Measurements from ENCODE around the gene MAPT. TPM values are rescaled to one million over a fixed set of nuclear protein-coding genes. Genes with fewer than 3 reads are reported as not detected.

The MAPT gene
- polyA plus RNA-seq, 3 donors, result 0.04 TPM; not detected in 2

DNA sequence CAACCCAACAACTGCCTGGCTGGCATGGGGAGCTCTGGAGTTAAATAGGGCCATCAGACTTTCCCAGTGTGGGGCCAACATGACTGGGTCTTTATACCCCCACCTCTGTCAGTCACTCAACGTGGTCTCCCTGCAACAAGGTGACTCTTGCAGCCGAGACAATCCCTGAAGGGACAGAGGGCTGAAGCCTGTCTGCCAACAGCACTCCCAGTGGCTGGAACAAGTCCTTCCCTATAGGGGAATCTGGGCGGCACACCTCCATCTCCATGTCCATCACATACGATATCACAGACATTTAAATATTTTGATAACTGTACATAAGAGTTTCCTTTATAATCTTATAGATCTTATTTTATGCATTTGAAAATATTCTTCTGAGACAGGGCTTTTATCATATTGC lies 4.8 kb upstream of the MAPT start:
- no peaks in the 10 kb centered on the region for H3K79me2 ChIP-seq (ENCODE audit: insufficient read depth, low read length)
- H3K9me3 ChIP-seq (replicated peaks in 1 of 2; ENCODE audit: control insufficient read depth in 1 of 2, insufficient read depth in 1 of 2, low read length in 2 of 2), result no peaks in the 10 kb centered on the region
- peaks cover 20 to 41% (median 28%) of the 10 kb centered on the region in 3 donors for H3K27me3 Mint-ChIP-seq (ENCODE audit: low read depth in 3 of 3)
- H3K4me1 ChIP-seq (ENCODE audit: control insufficient read depth in 1 of 2, insufficient read depth in 2 of 2, low read length in 2 of 2), result peaks cover 7 to 10% of the 10 kb centered on the region in 2 donors
- H3K9me3 Mint-ChIP-seq, result peaks cover 2 to 10% (median 6%) of the 10 kb centered on the region in 7 donors
- no peak overlapping the region for H3K4me3 Mint-ChIP-seq
- TF ChIP-seq, protein P1, sequence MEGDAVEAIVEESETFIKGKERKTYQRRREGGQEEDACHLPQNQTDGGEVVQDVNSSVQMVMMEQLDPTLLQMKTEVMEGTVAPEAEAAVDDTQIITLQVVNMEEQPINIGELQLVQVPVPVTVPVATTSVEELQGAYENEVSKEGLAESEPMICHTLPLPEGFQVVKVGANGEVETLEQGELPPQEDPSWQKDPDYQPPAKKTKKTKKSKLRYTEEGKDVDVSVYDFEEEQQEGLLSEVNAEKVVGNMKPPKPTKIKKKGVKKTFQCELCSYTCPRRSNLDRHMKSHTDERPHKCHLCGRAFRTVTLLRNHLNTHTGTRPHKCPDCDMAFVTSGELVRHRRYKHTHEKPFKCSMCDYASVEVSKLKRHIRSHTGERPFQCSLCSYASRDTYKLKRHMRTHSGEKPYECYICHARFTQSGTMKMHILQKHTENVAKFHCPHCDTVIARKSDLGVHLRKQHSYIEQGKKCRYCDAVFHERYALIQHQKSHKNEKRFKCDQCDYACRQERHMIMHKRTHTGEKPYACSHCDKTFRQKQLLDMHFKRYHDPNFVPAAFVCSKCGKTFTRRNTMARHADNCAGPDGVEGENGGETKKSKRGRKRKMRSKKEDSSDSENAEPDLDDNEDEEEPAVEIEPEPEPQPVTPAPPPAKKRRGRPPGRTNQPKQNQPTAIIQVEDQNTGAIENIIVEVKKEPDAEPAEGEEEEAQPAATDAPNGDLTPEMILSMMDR (IDR thresholded peaks at IDR 0.05), result no peak
- no peak overlapping the region for H3K4me3 ChIP-seq (replicated peaks in 1 of 3; ENCODE audit: low read depth in 2 of 3, low read length in 3 of 3)
- no peak overlapping the region for H3K9ac ChIP-seq (ENCODE audit: insufficient read depth, low read length, poor library complexity, severe bottlenecking)
- H3K36me3 Mint-ChIP-seq, result no peaks in the 10 kb centered on the region
- no peak overlapping the region for H3K4me2 ChIP-seq (replicated peaks; ENCODE audit: extremely low read depth, low read length, poor library complexity, severe bottlenecking)
- H3K36me3 ChIP-seq (replicated peaks in 1 of 2; ENCODE audit: control insufficient read depth in 1 of 2, insufficient read depth in 2 of 2, low read length in 2 of 2), result no peaks in the 10 kb centered on the region
- no peak for DNase-seq
- no peak overlapping the region for H2AFZ ChIP-seq (ENCODE audit: insufficient read depth, low read depth, low read length, poor library complexity, severe bottlenecking)
- H3K27ac Mint-ChIP-seq, result no peak overlapping the region
- H3K27me3 ChIP-seq (ENCODE audit: control insufficient read depth in 2 of 2, insufficient read depth in 2 of 2, low read length in 2 of 2), result peaks cover 4 to 27% of the 10 kb centered on the region in 2 donors
- intact Hi-C loops (cut with micrococcal nuclease), result no loop called here
- H3K27ac ChIP-seq (ENCODE audit: low read depth in 1 of 2, low read length in 2 of 2), result no peak overlapping the region
- H3K4me1 Mint-ChIP-seq, result peaks cover 5% of the 10 kb centered on the region
- H4K20me1 ChIP-seq (ENCODE audit: insufficient read depth, low read length), result no peaks in the 10 kb centered on the region
- WGBS (ENCODE audit: insufficient coverage), result 48% methylated on average over 2 of the region's 4 CpGs

DNA sequence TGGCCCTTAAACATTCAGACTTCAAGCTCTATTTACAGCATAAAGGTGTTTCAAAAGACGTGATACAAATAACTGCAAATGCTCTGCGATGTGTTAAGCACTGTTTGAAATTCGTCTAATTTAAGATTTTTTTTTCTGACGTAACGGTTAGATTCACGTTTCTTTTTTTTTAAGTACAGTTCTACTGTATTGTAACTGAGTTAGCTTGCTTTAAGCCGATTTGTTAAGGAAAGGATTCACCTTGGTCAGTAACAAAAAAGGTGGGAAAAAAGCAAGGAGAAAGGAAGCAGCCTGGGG lies 681 bp upstream of the MAPT start:
- H3K4me3 Mint-ChIP-seq, result peak overlapping the region; percentile 77 to 90
- Histone ChIP-seq H3K9ac (ENCODE audit: insufficient read depth, low read length, poor library complexity, severe bottlenecking) (peak overlapping the region; percentile 62), H3K4me2 (replicated peaks; ENCODE audit: extremely low read depth, low read length, poor library complexity, severe bottlenecking) (peak overlapping the region; percentile 97), H3K27ac (ENCODE audit: low read depth in 1 of 2, low read length in 2 of 2) (no peak overlapping the region), H2AFZ (ENCODE audit: insufficient read depth, low read depth, low read length, poor library complexity, severe bottlenecking) (peak overlapping the region; percentile 89), H3K9me3 (replicated peaks in 1 of 2; ENCODE audit: control insufficient read depth in 1 of 2, insufficient read depth in 1 of 2, low read length in 2 of 2) (peaks cover 0 to 7% of the 10 kb centered on the region in 2 donors), H3K79me2 (ENCODE audit: insufficient read depth, low read length) (no peaks in the 10 kb centered on the region), H3K4me1 (ENCODE audit: control insufficient read depth in 1 of 2, insufficient read depth in 2 of 2, low read length in 2 of 2) (peaks cover 19 to 26% of the 10 kb centered on the region in 2 donors), H3K27me3 (ENCODE audit: control insufficient read depth in 2 of 2, insufficient read depth in 2 of 2, low read length in 2 of 2) (peaks cover 28 to 68% of the 10 kb centered on the region in 2 donors), H3K4me3 (replicated peaks in 1 of 3; ENCODE audit: low read depth in 2 of 3, low read length in 3 of 3) (peak overlapping the region; percentile 45 to 83 (median 62)), H3K36me3 (replicated peaks in 1 of 2; ENCODE audit: control insufficient read depth in 1 of 2, insufficient read depth in 2 of 2, low read length in 2 of 2) (no peaks in the 10 kb centered on the region), H4K20me1 (ENCODE audit: insufficient read depth, low read length) (no peaks in the 10 kb centered on the region)
- TF ChIP-seq, protein P1 (IDR thresholded peaks at IDR 0.05), result no peak
- peak overlapping the region in 2 of 7 donors; percentile 58 for H3K27ac Mint-ChIP-seq
- intact Hi-C loops (cut with micrococcal nuclease), result loop anchor here in 1 of 2 donors (10.0 kb wide), 1 partner anchor 371 kb away; no protein-coding TSS in a partner anchor
- H3K27me3 Mint-ChIP-seq (ENCODE audit: low read depth in 3 of 3), result peaks cover 54 to 78% (median 65%) of the 10 kb centered on the region in 3 donors
- WGBS (ENCODE audit: insufficient coverage), result 67% methylated on average over 6 of the region's 7 CpGs
- H3K4me1 Mint-ChIP-seq, result peaks cover 16% of the 10 kb centered on the region
- peaks cover 2 to 20% (median 11%) of the 10 kb centered on the region in 7 donors for H3K9me3 Mint-ChIP-seq
- peaks cover 0 to 4% of the 10 kb centered on the region in 2 donors for H3K36me3 Mint-ChIP-seq
- DNase-seq, result no peak
